GM23338 (cell line): Measurements from ENCODE around the gene HTT-AS. TPM values are rescaled to one million over a fixed set of nuclear protein-coding genes. Genes with fewer than 3 reads are reported as not detected.

Experiments
- NANOG ChIP-seq: IDR thresholded peaks from 2 replicates; pipeline ENCODE4 v1.6.1; 2016; ENCODE audit warnings: antibody characterized with exemption, borderline replicate concordance
- polyA plus RNA-seq: library from polyadenylated mRNA; unstranded; fragments of >200 nt; fragmentation: Nextera tagmentation; extraction: Ambion mirVana; gene quantifications from 2 replicates; pipeline ENCODE4 v1.2.1, GENCODE V29; 2016
- small RNA-seq: library from RNA; depleted of rRNA; stranded (forward); fragments of <200 nt; gene quantifications from one replicate; pipeline ENCODE3, GENCODE V24; 2014; ENCODE audit warnings: low replicate concordance
- total RNA-seq: library from RNA; depleted of rRNA; stranded (reverse); fragments of >200 nt; shearing (Covaris generic); gene quantifications from 2 replicates; pipeline ENCODE4 v1.2.3, GENCODE V29; 2014; rRNA removed
- TF ChIP-seq, protein P1 (sequence below): fragments of 250-450 bp; sonication (Bioruptor Pico); IDR thresholded peaks from 2 replicates; pipeline ENCODE4 v1.5.0; 2020; ENCODE audit warnings: mild to moderate bottlenecking, moderate library complexity

The HTT-AS gene
- total and polyA plus RNA-seq, 2 experiments from 2014 or later: not detected

DNA sequence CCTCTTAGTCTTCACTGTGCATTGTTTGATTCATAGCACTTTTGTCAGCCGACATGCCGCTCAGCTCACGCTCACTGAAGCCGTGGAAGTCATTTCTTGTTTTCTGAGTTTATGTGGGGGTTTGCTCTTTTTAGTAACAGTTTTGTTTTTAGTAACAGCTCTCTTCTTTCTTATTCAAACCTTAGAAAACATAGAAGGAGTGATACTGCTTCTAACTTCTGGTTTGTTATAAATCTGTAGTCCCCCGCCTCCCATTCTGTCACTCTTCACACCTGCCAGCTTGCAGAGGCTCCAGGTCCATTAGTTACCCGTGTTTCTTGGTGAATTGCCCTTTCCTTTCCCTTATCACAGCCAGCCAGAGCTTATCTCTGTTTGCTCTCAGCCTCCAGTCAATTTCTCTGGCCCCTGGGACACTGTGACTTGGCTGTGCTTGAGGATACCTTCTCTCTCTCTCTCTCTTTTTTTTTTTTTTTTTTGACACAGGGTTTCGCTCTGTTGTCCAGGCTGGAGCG lies 60.4 kb downstream of the HTT-AS start (continued):
- TF ChIP-seq, protein P1, sequence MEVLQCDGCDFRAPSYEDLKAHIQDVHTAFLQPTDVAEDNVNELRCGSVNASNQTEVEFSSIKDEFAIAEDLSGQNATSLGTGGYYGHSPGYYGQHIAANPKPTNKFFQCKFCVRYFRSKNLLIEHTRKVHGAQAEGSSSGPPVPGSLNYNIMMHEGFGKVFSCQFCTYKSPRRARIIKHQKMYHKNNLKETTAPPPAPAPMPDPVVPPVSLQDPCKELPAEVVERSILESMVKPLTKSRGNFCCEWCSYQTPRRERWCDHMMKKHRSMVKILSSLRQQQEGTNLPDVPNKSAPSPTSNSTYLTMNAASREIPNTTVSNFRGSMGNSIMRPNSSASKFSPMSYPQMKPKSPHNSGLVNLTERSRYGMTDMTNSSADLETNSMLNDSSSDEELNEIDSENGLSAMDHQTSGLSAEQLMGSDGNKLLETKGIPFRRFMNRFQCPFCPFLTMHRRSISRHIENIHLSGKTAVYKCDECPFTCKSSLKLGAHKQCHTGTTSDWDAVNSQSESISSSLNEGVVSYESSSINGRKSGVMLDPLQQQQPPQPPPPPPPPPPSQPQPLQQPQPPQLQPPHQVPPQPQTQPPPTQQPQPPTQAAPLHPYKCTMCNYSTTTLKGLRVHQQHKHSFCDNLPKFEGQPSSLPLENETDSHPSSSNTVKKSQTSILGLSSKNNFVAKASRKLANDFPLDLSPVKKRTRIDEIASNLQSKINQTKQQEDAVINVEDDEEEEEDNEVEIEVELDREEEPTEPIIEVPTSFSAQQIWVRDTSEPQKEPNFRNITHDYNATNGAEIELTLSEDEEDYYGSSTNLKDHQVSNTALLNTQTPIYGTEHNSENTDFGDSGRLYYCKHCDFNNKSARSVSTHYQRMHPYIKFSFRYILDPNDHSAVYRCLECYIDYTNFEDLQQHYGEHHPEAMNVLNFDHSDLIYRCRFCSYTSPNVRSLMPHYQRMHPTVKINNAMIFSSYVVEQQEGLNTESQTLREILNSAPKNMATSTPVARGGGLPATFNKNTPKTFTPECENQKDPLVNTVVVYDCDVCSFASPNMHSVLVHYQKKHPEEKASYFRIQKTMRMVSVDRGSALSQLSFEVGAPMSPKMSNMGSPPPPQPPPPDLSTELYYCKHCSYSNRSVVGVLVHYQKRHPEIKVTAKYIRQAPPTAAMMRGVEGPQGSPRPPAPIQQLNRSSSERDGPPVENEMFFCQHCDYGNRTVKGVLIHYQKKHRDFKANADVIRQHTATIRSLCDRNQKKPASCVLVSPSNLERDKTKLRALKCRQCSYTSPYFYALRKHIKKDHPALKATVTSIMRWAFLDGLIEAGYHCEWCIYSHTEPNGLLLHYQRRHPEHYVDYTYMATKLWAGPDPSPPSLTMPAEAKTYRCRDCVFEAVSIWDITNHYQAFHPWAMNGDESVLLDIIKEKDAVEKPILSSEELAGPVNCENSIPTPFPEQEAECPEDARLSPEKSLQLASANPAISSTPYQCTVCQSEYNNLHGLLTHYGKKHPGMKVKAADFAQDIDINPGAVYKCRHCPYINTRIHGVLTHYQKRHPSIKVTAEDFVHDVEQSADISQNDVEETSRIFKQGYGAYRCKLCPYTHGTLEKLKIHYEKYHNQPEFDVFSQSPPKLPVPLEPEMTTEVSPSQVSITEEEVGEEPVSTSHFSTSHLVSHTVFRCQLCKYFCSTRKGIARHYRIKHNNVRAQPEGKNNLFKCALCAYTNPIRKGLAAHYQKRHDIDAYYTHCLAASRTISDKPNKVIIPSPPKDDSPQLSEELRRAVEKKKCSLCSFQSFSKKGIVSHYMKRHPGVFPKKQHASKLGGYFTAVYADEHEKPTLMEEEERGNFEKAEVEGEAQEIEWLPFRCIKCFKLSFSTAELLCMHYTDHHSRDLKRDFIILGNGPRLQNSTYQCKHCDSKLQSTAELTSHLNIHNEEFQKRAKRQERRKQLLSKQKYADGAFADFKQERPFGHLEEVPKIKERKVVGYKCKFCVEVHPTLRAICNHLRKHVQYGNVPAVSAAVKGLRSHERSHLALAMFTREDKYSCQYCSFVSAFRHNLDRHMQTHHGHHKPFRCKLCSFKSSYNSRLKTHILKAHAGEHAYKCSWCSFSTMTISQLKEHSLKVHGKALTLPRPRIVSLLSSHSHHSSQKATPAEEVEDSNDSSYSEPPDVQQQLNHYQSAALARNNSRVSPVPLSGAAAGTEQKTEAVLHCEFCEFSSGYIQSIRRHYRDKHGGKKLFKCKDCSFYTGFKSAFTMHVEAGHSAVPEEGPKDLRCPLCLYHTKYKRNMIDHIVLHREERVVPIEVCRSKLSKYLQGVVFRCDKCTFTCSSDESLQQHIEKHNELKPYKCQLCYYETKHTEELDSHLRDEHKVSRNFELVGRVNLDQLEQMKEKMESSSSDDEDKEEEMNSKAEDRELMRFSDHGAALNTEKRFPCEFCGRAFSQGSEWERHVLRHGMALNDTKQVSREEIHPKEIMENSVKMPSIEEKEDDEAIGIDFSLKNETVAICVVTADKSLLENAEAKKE: no peak
- TF ChIP-seq NANOG: no peak

Small RNA genes lying within 50 kb of the gene (small RNA-seq; reads per million reads assigned to genes)
- gene RF02134: not detected
- not detected for gene RF02135
- not detected for gene RNU6-204P

Other genes starting within 250 kb of the HTT-AS start
- gene ADD1, start 230.7 kb downstream of the HTT-AS start, total RNA-seq: 126 and 144 TPM in 2 replicates
- 119 and 126 TPM in 2 replicates for gene ADD1, start 230.7 kb downstream of the HTT-AS start, polyA plus RNA-seq
- 24.2 and 29.9 TPM in 2 replicates for gene NOP14, start 111.1 kb downstream of the HTT-AS start, total RNA-seq
- gene NOP14, start 111.1 kb downstream of the HTT-AS start, polyA plus RNA-seq: 38.7 and 38.9 TPM in 2 replicates
- 0.82 and 1.4 TPM in 2 replicates for gene GRK4, start 111.0 kb downstream of the HTT-AS start, total RNA-seq
- 1.3 and 2.4 TPM in 2 replicates for gene GRK4, start 111.0 kb downstream of the HTT-AS start, polyA plus RNA-seq
- gene HTT, start 143 bp upstream of the HTT-AS start, total RNA-seq: 62.7 and 67.7 TPM in 2 replicates
- 23.8 and 26.6 TPM in 2 replicates for gene HTT, start 143 bp upstream of the HTT-AS start, polyA plus RNA-seq
- 1.0 and 1.2 TPM in 2 replicates for gene MSANTD1, start 174.6 kb upstream of the HTT-AS start, total RNA-seq
- gene MSANTD1, start 174.6 kb upstream of the HTT-AS start, polyA plus RNA-seq: 0.29 and 0.31 TPM in 2 replicates
- gene RGS12, start 218.5 kb upstream of the HTT-AS start, total RNA-seq: 13.4 and 19.0 TPM in 2 replicates
- gene RGS12, start 218.5 kb upstream of the HTT-AS start, polyA plus RNA-seq: 8.0 and 8.2 TPM in 2 replicates